Esophagus muscularis mucosa (tissue), 4 donors: ENCODE results near the gene NTM. TPM values are rescaled to one million over a fixed set of nuclear protein-coding genes. Genes with fewer than 3 reads are reported as not detected.
A peak's percentile ranks its signal among the peaks of the same experiment; 100 is the strongest.

Source experiments
- DNase-seq: peaks from one replicate; pipeline ENCODE4 v3.0.0-alpha.2; 2017; ENCODE audit errors: extremely low spot score
- H3K27ac ChIP-seq, 4 donors: fragments of 200-600 bp; sonication (generic); replicated peaks in 1 of 4; 1 replicate in 3 of 4; 2 replicates in 1 of 4; pipeline ENCODE4 v1.5.1; 2016 to 2019; ENCODE audit warnings: mild to moderate bottlenecking in 1 of 4
- H3K27me3 ChIP-seq, 4 donors: fragments of 200-600 bp; sonication (generic); one replicate each; pipeline versions ENCODE4 v1.5.1 to v1.6.0; 2016 to 2019
- H3K36me3 ChIP-seq, 4 donors: fragments of 200-600 bp; sonication (generic); one replicate each; pipeline ENCODE4 v1.5.1; 2016 to 2019
- H3K4me1 ChIP-seq, 4 donors: fragments of 200-600 bp; sonication (generic); one replicate each; pipeline ENCODE4 v1.5.1; 2016 to 2019
- H3K4me3 ChIP-seq, 4 donors: fragments of 200-600 bp; sonication (generic); 1 replicate in 2 of 4; 2 replicates in 2 of 4; pipeline ENCODE4 v1.5.1; 2016 to 2019; ENCODE audit warnings: mild to moderate bottlenecking in 4 of 4, moderate library complexity in 1 of 4
- H3K9me3 ChIP-seq, 4 donors: fragments of 200-600 bp; sonication (generic); 1 replicate in 3 of 4; 2 replicates in 1 of 4; pipeline ENCODE4 v1.5.1; 2016 to 2019
- EP300 ChIP-seq: sonication (generic); formaldehyde crosslinking; IDR thresholded peaks from one replicate; pipeline ENCODE4 v1.6.1; 2017; ENCODE audit warnings: antibody characterized with exemption
- POLR2A ChIP-seq: fragments of 450-650 bp; IDR thresholded peaks from one replicate; pipeline ENCODE4 v1.6.1; 2017; ENCODE audit warnings: antibody characterized with exemption, moderate library complexity, mild to moderate bottlenecking, low read depth
- POLR2AphosphoS5 ChIP-seq, 2 donors: sonication (generic); formaldehyde crosslinking; IDR thresholded peaks; one replicate each; pipeline ENCODE4 v1.6.1; 2017; ENCODE audit warnings: antibody characterized with exemption in 2 of 2
- WGBS: methylation state at CpG from one replicate; pipeline ENCODE4 v1.1.5; 2018; 5-methylcytosine and 5-hydroxymethylcytosine counted together
- intact Hi-C: fragments of 100-400 bp; cut with DNase I; formaldehyde crosslinking; loops from one replicate; pipeline ENCODE4 v1.15.1; 2023
- total RNA-seq, 4 donors: library from RNA; depleted of rRNA; stranded (reverse); fragments of >200 nt; gene quantifications; one replicate each; pipeline versions ENCODE4 v1.1.0 to v1.2.1, GENCODE V29; 2016
- TF ChIP-seq, protein P1 (sequence below), 3 experiments: fragments of 200-600 bp in 2 of 3; fragments of 450-650 bp in 1 of 3; sonication (generic) in 2 of 3; IDR thresholded peaks; one replicate each; pipeline ENCODE4 v1.5.1; 2017 to 2019; ENCODE audit warnings: antibody characterized with exemption in 3 of 3, mild to moderate bottlenecking in 2 of 3, moderate library complexity in 1 of 3

Gene NTM
- total RNA-seq, 4 donors from 2014 or later, result 5.6 to 25.3 (median 8.3) TPM

DNA sequence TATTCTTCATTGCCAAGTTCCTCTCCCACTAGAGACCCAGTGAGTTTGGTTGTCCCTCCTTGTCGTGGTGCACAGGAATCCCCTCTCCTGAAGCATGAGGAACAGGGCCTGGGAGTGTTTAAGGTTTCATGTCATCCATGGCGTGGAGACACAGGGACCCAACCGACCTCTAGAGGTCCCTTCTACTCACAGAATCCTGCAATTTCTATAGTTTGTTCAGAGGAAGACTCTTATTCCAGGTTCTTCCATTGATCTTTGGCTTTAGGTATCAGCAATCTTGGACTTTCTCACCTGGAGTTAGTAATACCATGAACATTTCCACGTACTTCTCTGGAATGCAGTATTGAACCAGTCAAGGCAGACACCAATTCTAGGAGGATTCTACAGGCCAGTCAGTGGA, 548.2 kb downstream of the NTM start:
- no peak for DNase-seq
- Histone ChIP-seq H3K4me3 (no peak overlapping the region), H3K4me1 (peaks cover under 1 to 27% (median 5%) of the 10 kb centered on the region in 4 donors), H3K36me3 (no peaks in the 10 kb centered on the region), H3K27me3 (no peaks in the 10 kb centered on the region), H3K27ac (no peak overlapping the region), H3K9me3 (no peaks in the 10 kb centered on the region)
- WGBS, result 72% methylated on average over 3 of the region's 4 CpGs
- TF ChIP-seq POLR2AphosphoS5 (IDR thresholded peaks at IDR 0.05) (no peak), POLR2A (no peak), EP300 (no peak)
- TF ChIP-seq, protein P1, sequence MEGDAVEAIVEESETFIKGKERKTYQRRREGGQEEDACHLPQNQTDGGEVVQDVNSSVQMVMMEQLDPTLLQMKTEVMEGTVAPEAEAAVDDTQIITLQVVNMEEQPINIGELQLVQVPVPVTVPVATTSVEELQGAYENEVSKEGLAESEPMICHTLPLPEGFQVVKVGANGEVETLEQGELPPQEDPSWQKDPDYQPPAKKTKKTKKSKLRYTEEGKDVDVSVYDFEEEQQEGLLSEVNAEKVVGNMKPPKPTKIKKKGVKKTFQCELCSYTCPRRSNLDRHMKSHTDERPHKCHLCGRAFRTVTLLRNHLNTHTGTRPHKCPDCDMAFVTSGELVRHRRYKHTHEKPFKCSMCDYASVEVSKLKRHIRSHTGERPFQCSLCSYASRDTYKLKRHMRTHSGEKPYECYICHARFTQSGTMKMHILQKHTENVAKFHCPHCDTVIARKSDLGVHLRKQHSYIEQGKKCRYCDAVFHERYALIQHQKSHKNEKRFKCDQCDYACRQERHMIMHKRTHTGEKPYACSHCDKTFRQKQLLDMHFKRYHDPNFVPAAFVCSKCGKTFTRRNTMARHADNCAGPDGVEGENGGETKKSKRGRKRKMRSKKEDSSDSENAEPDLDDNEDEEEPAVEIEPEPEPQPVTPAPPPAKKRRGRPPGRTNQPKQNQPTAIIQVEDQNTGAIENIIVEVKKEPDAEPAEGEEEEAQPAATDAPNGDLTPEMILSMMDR (IDR thresholded peaks at IDR 0.05), result no peak
- intact Hi-C loops, result no loop called here

DNA sequence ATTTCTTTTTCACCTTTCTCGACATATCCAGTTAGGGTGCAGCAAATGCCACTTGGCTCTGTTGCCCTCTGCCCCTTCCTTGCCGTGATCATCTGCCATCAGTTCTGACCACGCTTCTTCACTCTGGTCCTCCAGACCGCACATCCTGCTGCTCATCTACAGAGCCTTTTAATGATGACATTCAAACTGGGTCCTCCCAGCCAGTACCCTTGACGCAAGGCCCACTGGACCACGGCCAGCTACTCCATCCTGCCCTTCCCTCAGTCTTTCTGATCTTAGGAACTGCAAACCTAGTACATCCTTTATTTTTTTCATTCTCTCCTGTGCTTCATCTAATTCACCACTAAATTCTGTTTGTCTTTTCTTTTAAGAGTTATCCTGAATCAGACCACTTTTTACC, 551.8 kb downstream of the NTM start:
- no peak overlapping the region for H3K4me3 ChIP-seq
- 87% methylated on average over 6 of the region's 6 CpGs for WGBS

GRCh38 chr11:131923309-131923708, 552.9 kb downstream of the NTM start:
- 69% methylated on average over 3 of the region's 3 CpGs for WGBS
- intact Hi-C loops, result no loop called here
- TF ChIP-seq POLR2A (no peak), POLR2AphosphoS5 (IDR thresholded peaks at IDR 0.05) (no peak), EP300 (no peak)
- TF ChIP-seq, protein P1 (IDR thresholded peaks at IDR 0.05), result no peak
- Histone ChIP-seq H3K27me3 (no peaks in the 10 kb centered on the region), H3K9me3 (no peaks in the 10 kb centered on the region), H3K4me3 (no peak overlapping the region), H3K36me3 (no peaks in the 10 kb centered on the region), H3K27ac (no peak overlapping the region), H3K4me1 (peaks cover 6 to 36% (median 23%) of the 10 kb centered on the region in 4 donors)
- DNase-seq, result no peak

More for the DNA sequence above, 551.8 kb downstream of the NTM start:
- H3K27ac ChIP-seq, result no peak overlapping the region
- no peaks in the 10 kb centered on the region for H3K9me3 ChIP-seq
- TF ChIP-seq POLR2A, result no peak
- no peak for TF ChIP-seq EP300
- TF ChIP-seq, protein P1 (IDR thresholded peaks at IDR 0.05), result no peak
- no peak for TF ChIP-seq POLR2AphosphoS5 (IDR thresholded peaks at IDR 0.05)
- no peak for DNase-seq
- H3K4me1 ChIP-seq, result peaks cover 6 to 36% (median 23%) of the 10 kb centered on the region in 4 donors
- intact Hi-C loops, result no loop called here
- H3K27me3 ChIP-seq, result no peaks in the 10 kb centered on the region
- H3K36me3 ChIP-seq, result no peaks in the 10 kb centered on the region

DNA sequence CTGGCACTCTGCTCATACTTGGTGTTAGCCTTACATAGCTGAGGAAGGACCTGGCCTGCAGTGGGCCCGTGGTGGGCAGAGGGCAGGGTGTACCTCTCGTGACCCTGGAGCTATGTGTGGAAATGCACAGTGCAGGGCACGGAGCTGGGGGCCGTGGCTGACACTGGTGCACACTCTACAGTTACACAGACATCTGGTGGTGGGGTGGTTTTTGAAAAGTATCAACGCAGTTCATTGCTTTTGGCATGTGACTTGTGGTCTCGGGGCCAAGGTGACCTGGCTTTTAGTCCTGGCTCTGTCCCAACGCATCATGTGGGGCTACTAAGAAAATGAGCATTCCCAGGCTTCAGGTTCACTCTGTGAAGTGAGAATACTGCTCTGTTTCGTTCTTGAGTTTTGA, 553.6 kb downstream of the NTM start:
- Histone ChIP-seq H3K9me3 (no peaks in the 10 kb centered on the region), H3K27me3 (no peaks in the 10 kb centered on the region), H3K27ac (peak overlapping the region in 3 of 4 donors; percentile 4 to 32 (median 6)), H3K36me3 (no peaks in the 10 kb centered on the region), H3K4me3 (no peak overlapping the region), H3K4me1 (peaks cover 6 to 36% (median 23%) of the 10 kb centered on the region in 4 donors)
- no peak for DNase-seq
- 52% methylated on average over 6 of the region's 8 CpGs for WGBS
- intact Hi-C loops, result no loop called here
- TF ChIP-seq POLR2A (no peak), EP300 (no peak), POLR2AphosphoS5 (IDR thresholded peaks at IDR 0.05) (no peak)
- TF ChIP-seq, protein P1 (IDR thresholded peaks at IDR 0.05), result no peak
